Hematopoietic multipotent progenitor cell treated with erythropoietin and hydrocortisone succinate and interleukin-3 and kit ligand, for 8 days (in vitro differentiated cells): ENCODE data around the gene SYNPR.

Source experiments
- DNase-seq: peaks from one replicate; pipeline ENCODE4 v3.0.0-alpha.2; 2015

SYNPR gene

DNA sequence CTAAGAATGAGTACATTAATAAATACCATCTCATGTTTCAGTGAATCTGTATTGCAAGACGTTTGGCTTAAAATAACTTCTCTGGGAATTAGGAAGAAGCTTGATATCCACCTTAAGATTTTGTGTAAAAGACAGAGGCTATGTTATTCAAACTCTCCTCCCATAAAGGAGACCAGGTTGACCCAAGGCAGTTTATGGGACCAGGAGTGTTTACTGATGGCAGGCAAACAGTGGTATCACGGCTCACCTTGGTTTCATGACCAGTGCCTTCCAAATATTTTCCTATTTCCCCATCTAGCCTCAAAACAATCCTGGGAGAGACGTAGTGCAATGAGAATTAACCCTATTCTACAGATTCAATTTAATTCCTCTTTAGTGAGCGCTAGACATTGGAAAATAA, 284.2 kb downstream of the SYNPR start:
- no peak for DNase-seq

GRCh38 chr3:63563572-63563971, 285.5 kb downstream of the SYNPR start:
- DNase-seq = no peak

- DNase-seq = no peak
Measured at GRCh38 chr3:63565220-63565619, 287.1 kb downstream of the SYNPR start.

DNA sequence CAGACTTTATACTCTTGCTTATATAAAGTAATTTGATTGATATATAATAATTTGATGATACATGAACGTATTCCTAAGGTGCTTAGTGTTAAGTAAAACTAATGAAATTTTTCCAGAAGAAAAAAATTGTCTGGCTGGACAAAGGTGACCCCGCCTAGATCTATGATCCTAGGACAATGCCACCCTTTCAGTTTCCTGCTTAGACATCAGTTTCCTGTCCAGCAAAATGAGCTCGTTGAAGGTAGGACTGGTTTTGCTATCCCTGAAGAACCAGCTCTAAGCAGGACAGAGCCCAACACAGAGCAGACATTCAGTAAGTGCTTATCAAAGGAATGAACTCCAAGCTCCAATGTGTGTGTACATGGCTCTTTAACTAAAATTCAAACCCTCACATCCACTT, 293.6 kb downstream of the SYNPR start:
- DNase-seq = no peak

GRCh38 chr3:63576846-63577245, 298.7 kb downstream of the SYNPR start:
- DNase-seq = no peak

- no peak for DNase-seq
Measured at GRCh38 chr3:63578858-63579257, 300.8 kb downstream of the SYNPR start.

GRCh38 chr3:63580151-63580550, 302.0 kb downstream of the SYNPR start:
- DNase-seq = no peak

DNA sequence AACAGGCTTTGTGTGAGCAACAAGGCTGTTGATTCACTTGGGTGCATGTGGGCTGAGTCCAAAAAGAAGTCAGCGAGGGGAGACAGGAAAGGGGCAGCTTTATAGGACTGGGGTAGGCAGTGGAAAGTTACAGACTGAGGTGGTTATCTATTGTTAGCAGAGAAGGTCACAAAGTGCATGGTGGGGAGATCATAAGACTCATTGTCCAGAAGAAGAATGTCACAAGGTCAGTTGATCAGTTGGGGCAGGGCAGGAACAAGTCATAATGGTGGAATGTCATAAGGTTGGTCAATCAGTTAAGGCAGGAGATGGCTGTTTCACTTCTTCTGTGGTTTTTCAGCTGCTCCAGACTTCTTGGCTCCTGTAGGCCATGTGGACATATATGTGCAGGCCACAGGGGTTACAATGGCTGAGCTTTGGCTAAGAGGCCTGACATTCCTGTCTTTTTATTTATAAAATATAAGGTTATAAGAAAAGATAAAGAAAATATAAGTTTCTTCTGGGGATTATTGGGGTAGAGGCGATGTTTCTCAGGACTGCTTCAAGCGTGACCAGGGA, 304.9 kb downstream of the SYNPR start:
- DNase-seq = no peak

GRCh38 chr3:63584681-63585080, 306.6 kb downstream of the SYNPR start:
- DNase-seq = no peak

DNA sequence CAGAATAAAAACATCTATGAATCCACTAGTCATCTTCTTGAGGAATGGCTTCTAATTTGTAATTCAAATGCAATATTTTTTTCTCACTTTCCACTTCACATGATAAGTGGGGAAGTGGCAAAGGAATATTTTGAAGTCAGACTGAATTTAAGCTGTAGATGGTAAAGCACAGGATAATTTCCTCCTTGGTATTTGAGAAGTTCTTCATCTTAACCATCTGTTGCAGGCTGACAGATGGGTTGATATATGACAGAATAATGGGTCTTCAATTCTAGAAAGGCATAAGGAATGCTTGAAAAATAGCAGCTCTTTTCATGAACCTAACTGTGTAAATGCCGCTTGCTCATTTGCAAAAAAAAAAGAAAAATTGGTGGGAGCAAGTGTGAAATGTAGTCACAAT, 307.8 kb downstream of the SYNPR start:
- DNase-seq = no peak

- no peak for DNase-seq
Measured at GRCh38 chr3:63588895-63589294, 310.8 kb downstream of the SYNPR start.

GRCh38 chr3:63593779-63594178, 315.7 kb downstream of the SYNPR start:
- DNase-seq = no peak

- no peak for DNase-seq
Measured at GRCh38 chr3:63595221-63595620, 317.1 kb downstream of the SYNPR start.

- no peak for DNase-seq
Measured at GRCh38 chr3:63597019-63597418, 318.9 kb downstream of the SYNPR start.

- no peak for DNase-seq
Measured at GRCh38 chr3:63607716-63608115, 329.6 kb downstream of the SYNPR start.

DNA sequence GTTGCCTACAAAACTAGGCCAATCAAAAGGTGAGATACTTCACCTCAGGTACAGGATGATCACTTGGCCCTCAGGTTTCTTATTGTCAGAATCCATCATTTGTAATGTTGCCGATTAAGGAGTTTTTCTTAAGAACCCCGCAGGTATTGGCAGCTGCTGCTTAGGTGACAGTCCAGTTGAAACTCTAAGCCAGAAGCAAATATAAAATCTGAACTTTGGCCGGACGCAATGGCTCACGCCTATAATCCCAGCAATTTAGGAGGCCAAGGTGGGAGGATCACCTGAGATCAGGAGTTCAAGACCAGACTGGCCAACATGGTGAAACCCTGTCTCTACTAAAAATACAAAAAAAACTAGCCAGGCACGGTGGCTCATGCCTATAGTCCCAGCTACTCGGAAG, 331.3 kb downstream of the SYNPR start:
- no peak for DNase-seq

DNA sequence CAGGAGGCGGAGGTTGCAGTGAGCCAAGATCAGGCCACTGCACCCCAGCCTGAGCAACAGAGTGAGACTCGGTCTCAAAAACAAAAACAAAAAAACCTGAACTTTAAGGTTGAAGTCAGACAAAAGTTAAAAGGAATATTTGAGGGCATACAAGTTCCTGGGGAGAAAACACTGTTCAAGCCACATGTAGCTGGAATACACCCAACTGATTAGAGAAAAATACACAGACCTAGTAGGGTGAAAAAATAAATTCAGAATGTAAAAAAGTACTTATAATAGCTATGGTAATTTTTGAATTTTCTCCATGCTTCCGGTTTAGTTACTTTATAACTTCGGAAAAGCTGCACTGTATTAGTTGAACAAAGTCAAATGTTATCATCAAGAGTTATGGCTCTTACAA, 331.7 kb downstream of the SYNPR start:
- no peak for DNase-seq

DNA sequence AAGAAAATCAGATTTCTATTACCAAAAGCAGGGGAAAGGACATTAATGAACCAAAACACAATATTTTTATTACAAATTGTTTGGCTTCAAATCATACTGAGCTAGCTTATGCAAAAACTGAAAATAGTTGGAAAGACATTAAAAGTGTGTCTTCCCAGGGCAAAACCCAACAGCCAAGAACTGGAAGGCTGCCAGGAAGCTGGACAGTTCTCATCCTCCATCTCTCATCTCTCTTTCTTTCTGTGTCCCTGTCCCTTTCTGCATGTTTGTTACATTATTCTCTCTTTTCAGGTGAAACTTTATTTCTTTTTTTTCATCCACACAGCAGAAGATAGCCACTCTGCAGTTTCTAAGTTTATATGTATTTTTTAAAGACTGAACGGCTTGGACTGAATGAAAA, 333.3 kb downstream of the SYNPR start:
- no peak for DNase-seq

- DNase-seq = no peak
Measured at GRCh38 chr3:63613561-63613960, 335.5 kb downstream of the SYNPR start.

GRCh38 chr3:63617391-63617790, 339.3 kb downstream of the SYNPR start:
- DNase-seq = no peak

DNA sequence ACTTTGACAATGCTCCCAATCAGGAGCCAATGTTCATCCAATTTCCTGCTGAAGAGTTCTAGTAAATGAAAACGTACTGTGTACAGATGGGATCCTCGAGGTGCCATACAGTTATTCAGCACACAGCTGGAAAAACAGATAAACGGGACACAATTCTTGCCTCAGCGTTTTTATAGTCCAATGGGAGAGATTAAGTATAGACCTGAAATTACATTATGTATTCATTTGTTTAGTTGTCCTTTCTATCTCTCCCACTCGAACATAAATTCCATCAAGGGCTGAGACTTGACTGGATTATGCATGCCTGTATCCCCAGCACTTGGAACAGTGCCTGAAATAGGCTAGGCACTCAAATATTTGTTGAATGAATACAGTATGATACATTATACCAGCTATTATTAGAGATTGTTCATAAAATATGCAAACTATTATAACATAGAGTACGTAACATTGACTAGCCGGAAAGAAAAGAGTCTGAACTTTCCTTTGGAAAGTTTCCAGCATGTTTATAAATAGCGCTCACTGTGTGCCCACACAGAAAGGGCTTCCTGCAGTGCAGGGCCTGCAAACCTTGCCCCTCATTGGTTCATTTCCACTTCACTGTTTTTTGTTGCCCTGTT, 346.9 kb downstream of the SYNPR start:
- no peak for DNase-seq

DNA sequence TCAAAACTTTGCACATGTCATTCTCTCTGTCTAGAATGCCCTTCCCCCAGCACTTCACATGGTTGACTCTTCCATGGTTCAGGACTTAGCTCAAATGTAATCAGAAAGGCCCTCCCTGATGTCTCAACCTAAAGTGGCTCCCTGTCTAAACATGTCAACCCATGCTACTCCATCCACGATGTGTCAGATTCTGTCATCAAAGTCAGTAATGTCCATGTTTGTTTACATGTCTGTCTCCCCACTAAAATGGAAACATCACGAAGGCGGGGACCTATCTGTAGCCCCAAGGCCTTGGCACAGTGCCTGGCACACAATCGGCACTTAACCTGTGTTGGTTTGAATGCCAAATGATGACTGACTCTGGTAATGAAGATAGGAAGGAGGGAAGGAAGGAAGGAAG, 353.6 kb downstream of the SYNPR start:
- no peak for DNase-seq

DNA sequence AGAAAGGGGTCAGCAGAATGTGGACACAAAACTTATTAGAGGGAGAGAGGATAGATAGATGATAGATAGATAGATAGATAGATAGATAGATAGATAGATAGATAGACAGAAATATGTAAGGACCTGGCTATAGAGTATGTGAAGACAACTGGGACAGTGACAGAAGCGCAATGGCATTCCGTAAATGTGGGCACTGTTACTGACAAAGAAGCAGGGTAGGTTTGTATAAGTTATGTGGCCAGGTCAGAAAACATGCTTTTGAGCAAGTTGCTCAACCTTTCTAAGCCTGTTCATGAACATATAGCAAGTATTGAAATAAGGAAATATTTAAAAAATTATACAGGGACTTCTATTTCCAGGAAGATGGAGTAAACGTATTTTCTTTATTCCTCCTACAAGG, 357.1 kb downstream of the SYNPR start:
- no peak for DNase-seq

DNA sequence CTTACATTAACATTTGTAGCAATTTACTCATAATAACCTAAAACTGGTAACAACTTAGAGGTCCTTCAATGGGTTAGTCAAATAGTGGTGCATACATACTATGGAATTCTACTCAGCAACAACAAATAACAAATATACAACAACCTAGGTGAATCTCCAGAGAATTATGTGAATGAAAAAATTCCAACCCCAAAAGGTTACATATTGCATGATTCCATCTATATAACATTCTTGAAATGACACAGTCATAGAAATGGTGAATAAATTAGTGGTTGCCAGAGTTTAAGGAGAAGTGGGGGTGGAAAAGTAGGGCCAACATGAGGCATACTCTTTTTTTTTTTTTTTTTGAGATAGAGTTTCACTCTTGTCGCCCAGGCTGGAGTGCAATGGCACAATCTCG, 361.7 kb downstream of the SYNPR start:
- DNase-seq = no peak

DNA sequence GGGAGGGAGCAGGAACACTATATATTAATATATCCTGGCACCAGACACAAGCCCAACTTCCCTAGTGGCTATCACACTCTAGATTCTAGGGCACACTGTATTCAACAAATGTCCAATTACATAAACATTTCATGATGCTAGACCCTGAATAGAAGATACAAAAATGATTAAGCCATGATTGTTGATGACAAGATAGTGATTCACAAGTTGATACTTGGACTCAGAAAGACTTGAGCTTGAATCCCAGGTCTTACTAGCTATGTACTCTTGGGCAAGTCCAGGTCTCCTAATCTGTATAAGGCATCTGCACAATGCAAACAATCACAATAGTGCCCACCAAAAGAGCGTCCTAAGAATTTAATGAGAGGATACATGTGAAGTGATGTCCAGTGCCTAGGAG, 364.4 kb downstream of the SYNPR start:
- no peak for DNase-seq
